Stimulated activated CD8-positive, alpha-beta memory T cell treated with anti-CD3 and anti-CD28 coated beads, Interleukin-15, amount 100 ng/mL, for 24 hours (primary cell): ENCODE data around the gene DLD.
"Not testable (repeated sequence)": the region's sequence is repeated elsewhere in the genome, so short reads cannot be mapped to it uniquely, and the experiment has no call there.

Source experiments
- DNase-seq: peaks from one replicate; pipeline ENCODE4 v3.0.0-alpha.2; 2020; ENCODE audit warnings: low read depth

DLD gene

GRCh38 chr7:107874111-107874510 is 16.9 kb upstream of the DLD start:
- DNase-seq: no peak

DNA sequence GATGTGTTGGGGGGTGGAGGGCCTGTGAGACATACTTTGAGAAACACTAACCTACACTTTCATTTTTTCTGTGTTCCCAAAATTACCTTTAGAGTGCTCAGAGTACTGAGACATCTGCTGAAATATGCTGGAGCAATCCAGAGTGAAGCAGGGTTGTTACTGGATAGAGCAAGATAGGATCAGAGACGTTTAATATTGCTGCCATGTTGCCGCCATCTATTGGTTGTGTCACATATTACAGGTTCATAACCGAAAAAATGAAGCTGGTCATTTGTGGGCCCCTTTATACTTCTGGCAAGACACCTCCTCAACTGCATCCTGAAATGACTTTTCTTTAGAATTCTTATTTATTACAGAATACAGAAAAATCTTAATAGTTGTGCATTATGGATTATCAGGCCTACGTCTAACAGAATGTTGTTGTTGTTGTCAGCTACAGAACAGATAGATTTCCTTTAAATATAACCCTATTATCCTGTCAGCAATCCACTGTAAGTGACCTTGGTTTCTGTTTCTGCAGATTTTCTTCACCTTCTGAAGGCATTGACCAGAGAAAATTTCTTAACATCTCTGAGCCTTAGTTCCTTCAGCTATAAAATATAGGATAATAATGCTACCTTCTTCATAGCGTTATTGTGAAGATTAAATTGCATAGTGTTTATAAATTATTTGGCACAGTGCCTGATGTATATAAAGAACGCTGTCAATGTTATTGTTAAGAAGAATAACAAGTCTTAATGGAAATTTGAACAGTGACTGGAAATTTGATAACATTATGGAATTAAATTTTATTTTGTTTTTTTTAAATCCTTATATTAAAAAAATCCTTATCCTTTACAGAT is 16.2 kb upstream of the DLD start:
- DNase-seq: no peak

GRCh38 chr7:107876916-107877315 is 14.1 kb upstream of the DLD start:
- DNase-seq: no peak

DNA sequence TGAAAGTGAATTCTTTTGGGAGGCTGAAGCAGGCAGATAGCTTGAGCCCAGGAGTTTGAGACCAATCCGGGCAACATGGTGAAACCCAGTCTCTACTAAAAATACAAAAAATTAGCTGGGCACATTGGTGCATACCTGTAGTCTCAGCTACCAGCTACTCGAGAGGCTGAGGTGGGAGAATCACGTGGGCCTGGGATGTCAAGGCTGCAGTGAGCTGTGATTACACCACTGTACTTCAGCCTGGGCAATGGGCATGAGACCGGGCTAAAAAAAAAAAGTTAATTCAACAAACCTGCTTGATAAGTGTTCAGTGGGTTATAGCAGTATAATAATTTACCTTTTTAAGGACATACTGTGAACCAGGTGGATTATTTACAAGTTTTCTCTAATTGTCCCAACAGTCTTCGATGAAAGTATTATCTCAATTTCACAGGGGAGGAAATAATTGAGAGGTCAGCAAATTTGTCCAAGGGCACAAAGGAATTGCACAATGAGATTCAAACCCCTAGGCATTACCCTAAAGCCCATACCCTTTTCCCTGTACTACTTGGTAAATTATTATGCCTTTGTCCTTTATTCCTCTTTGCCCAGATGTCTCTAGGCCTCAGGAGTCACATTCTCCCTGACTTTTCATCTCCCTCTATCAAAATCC is 13.1 kb upstream of the DLD start:
- DNase-seq: no peak

- DNase-seq: no peak
Observed at GRCh38 chr7:107878636-107879035, 12.3 kb upstream of the DLD start.

GRCh38 chr7:107879400-107880035 is 11.5 kb upstream of the DLD start:
- DNase-seq: no peak

GRCh38 chr7:107882766-107883165 is 8.2 kb upstream of the DLD start:
- no peak for DNase-seq

DNA sequence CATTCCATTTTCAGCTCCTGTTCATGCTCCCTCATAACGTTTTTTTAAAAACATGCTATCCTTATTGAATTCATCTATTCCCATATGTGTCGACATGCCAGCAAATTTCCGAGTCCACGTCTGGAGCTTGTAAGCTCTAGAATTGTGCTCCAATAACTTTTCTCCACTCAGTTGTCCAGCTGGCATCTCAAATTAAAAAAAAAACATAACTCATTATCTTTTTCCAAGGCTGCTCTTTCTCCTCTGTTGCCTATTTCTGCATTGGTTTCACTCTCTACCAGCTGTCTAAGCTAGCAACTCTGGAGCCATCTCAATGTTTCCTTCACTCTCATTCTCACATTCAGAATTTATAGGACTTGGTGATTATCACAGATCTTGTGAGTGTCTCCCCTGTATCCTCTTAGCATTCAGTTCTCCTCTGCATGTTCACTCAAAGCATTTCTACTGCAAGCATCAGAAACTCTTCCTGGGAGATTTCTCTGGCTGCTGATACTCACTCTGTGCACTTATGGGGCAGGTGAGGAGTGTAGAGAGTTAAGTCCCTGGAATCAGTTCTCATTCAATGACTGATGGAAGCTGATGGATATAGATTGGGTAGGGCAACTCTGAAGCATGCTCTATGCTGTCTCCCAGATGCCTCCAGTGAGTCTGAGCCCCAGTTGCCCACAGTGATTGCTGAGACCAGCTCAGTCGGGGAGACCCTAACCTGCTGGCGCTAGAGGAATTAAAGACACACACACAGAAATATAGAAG is 6.7 kb upstream of the DLD start:
- no peak for DNase-seq

GRCh38 chr7:107887827-107888226 is 3.2 kb upstream of the DLD start:
- not testable (repeated sequence) for DNase-seq

GRCh38 chr7:107889992-107890391 is 991 bp upstream of the DLD start:
- no peak for DNase-seq

GRCh38 chr7:107890493-107890961 is 456 bp upstream of the DLD start:
- DNase-seq: no peak

DNA sequence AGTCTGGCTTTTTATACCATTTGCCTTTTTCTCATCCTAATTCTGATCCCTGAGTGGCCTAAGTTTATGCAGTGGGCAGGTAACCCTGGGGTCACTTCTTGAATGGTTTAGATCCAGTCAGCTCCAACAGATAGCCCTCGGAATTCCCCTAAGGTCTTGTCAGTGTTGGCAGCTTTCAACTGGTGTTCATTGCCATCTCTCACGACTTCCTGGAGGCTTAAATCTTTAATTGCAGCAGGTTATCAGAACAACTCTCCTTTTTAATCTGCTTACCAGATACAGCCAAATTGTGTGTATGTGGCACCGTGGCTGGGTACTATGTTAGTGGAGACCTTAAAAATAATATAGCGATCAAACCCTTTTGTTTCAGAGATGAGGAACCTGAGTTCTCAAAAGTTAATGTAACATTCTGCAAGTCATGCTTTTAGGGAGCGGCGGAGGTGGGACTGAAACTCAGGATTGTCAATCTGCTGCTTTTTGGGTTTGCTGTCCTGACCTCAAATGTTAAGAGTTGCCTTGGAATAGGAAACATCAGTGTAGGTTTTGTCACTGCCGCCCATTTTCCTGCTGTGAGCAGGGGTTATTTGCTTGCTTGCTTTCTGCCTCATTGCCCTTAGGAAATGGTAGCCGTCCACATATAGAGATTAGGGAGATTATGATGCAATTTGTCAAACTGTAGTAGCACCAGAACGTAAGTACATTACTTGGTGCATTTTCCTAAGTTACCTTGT is 818 bp downstream of the DLD start:
- no peak for DNase-seq

DNA sequence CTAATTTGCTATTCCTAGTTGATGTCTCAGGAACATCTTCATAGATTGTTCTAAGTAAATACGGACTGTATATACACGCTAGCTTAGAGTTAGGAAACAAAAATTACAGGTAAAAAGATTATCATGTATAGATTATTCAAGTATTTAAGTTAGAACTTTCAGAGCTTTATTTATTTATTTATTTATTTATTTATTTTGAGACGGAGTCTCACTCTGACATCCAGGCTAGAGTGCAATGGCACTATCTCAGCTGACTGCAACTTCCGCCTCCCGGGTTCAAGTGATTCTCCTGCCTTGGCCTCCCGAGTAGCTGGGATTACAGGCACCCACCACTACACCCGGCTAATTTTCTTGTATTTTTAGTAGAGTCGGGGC is 1.4 kb downstream of the DLD start:
- not testable (repeated sequence) for DNase-seq

DNA sequence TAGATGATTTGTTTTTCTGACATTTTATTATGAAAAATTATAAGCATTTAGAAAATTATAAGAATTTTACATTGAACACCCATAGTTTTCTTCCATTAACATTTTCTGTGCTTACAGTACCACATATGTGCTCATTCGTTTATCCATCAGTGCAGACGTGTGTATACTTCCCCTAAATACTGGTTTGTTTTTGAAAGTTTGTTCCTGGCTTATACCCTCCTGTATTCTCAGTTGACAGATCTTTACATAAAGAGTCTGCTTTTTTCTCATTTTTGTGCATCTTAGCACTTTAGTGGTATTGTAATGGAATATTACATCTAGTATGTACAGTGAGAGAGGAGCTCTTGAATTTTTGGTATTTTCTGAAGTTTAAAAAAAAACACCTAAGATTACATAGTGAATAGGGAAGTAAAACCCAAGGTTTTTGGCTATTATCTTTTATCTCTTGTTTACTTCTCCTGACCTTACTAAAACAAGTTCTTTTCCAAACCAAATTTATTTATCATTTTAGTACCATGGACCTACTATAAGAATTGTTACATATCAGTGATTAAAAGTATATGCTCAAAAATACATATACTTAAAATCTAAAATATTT is 8.1 kb downstream of the DLD start:
- DNase-seq: no peak

GRCh38 chr7:107900496-107901015 is 9.6 kb downstream of the DLD start:
- no peak for DNase-seq

GRCh38 chr7:107902381-107902780 is 11.4 kb downstream of the DLD start:
- DNase-seq: no peak

GRCh38 chr7:107907790-107908189 is 16.8 kb downstream of the DLD start:
- DNase-seq: no peak

GRCh38 chr7:107909445-107909844 is 18.5 kb downstream of the DLD start:
- DNase-seq: no peak

DNA sequence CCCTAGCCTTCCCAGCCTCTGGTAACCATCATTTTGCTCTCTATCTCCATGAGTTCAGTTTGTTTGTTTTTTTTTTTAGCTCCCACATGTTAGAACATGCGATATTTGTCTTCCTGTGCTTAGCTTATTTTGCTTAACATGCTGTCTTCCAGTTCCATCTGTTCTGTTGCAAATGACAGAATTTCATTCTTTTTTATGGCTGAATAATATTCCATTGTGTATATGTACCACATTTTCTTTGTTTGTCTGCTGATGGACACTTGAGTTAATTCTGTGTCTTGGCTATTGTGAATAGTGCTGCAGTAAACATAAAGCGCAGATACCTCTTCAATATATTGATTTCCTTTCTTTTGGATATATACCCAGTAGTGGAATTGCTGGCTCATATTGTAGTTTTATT is 21.0 kb downstream of the DLD start:
- DNase-seq: no peak

DNA sequence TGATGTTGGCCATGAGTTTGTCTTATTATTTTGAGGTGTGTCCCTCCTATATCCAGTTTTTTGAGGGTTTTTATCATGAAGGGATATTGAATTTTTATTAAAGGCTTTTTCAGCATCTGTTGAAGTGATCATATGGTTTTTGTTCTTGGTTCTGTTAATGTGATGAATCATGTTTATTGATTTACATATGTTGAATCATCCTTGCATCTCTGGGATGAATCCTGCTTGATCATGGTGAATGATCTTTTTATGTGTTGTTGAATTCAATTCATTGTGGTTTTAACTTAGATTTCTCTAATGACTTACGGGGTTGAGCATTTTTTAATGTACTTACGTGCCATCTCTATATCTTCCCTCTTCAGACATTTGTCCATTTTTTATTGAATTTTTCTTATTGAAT is 22.9 kb downstream of the DLD start:
- DNase-seq: no peak

DNA sequence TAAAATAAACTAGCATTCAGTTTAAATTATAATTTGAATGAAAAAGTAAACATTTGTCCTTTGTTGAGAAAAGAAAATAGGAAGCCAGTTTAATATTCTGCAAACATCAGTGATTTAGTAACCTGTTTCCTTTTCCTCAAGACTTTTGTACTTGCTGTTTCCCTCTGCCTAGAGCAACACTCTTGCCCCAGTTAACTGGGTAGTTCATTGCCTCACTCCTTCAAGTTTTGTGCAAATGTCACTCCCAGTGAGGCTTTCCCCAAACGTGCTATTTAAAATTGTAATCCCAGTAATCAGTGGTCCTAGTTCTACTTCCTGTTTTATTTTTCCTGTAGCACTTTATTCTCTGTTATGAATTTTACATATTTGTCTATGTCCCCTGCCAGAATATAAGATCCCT is 23.8 kb downstream of the DLD start:
- DNase-seq: no peak
